HepG2 (cell line): ENCODE data around the gene ZNFX1. TPM values are rescaled to one million over a fixed set of nuclear protein-coding genes. Genes with fewer than 3 reads are reported as not detected.

ENCODE experiments used
- ATF5 ChIP-seq: sonication (generic); formaldehyde crosslinking; IDR thresholded peaks from 2 replicates; pipeline ENCODE4 v1.4.0; 2020; ENCODE audit warnings: mild to moderate bottlenecking, low read depth, missing genetic modification reagents
- BRCA1 ChIP-seq: sonication (generic); formaldehyde crosslinking; IDR thresholded peaks from 2 replicates; pipeline ENCODE4 v1.4.0; 2020; ENCODE audit warnings: missing genetic modification reagents
- CCAR2 ChIP-seq: fragments of 200-400 bp; formaldehyde crosslinking; optimal IDR thresholded peaks from 2 replicates; pipeline ENCODE3; 2018; ENCODE audit warnings: low read depth, mild to moderate bottlenecking, low read length, moderate library complexity
- ELF4 ChIP-seq: sonication (generic); formaldehyde crosslinking; IDR thresholded peaks from 2 replicates; pipeline ENCODE4 v1.5.0; 2020; ENCODE audit warnings: missing genetic modification reagents, mild to moderate bottlenecking, moderate library complexity, borderline replicate concordance
- ETV5 ChIP-seq: IDR thresholded peaks from 2 replicates; pipeline ENCODE4 v1.6.1; 2018; ENCODE audit warnings: missing biosample characterization, missing genetic modification reagents, inconsistent platforms, borderline replicate concordance
- FOXO4 ChIP-seq: sonication (generic); formaldehyde crosslinking; conservative IDR thresholded peaks from 2 replicates; pipeline ENCODE4 v1.8.1; 2023; ENCODE audit warnings: missing genetic modification reagents
- NCOA1 ChIP-seq: sonication (generic); formaldehyde crosslinking; IDR thresholded peaks from 2 replicates; pipeline ENCODE4 v1.9.0; 2021; ENCODE audit warnings: missing genetic modification reagents
- RFXAP ChIP-seq: sonication (generic); formaldehyde crosslinking; IDR thresholded peaks from 2 replicates; pipeline ENCODE4 v1.4.0; 2020; ENCODE audit warnings: missing genetic modification reagents, borderline replicate concordance
- SP1 ChIP-seq, 2 experiments: fragments of 450-650 bp in 1 of 2; sonication (generic) in 1 of 2; formaldehyde crosslinking in 1 of 2; IDR thresholded peaks; 2 replicates each; pipeline versions ENCODE4 v1.4.0 to v1.6.1; 2016 to 2020; ENCODE audit warnings: missing genetic modification reagents in 1 of 2
- TRIM22 ChIP-seq: fragments of 450-650 bp; IDR thresholded peaks from 2 replicates; pipeline ENCODE4 v1.6.1; 2017
- YY1 ChIP-seq: IDR thresholded peaks from 2 replicates; pipeline ENCODE4 v1.6.1; 2011; ENCODE audit warnings: low read length, low read depth, moderate library complexity, mild to moderate bottlenecking; ENCODE audit not compliant: insufficient read depth, insufficient replicate concordance
- ZBTB4 ChIP-seq: sonication (generic); formaldehyde crosslinking; IDR thresholded peaks from 2 replicates; pipeline ENCODE4 v1.4.0; 2020; ENCODE audit warnings: missing genetic modification reagents, mild to moderate bottlenecking, borderline replicate concordance
- ZBTB7B ChIP-seq: sonication (generic); formaldehyde crosslinking; IDR thresholded peaks from 2 replicates; pipeline ENCODE4 v1.4.0; 2020; ENCODE audit warnings: missing genetic modification reagents
- ZFP41 ChIP-seq: sonication (generic); formaldehyde crosslinking; IDR thresholded peaks from 2 replicates; pipeline ENCODE4 v1.4.0; 2020; ENCODE audit warnings: mild to moderate bottlenecking, missing genetic modification reagents, borderline replicate concordance
- ZNF512B ChIP-seq: sonication (generic); formaldehyde crosslinking; IDR thresholded peaks from 2 replicates; pipeline ENCODE4 v1.5.1; 2020; ENCODE audit warnings: missing genetic modification reagents, mild to moderate bottlenecking, borderline replicate concordance
- ZNF577 ChIP-seq: sonication (generic); formaldehyde crosslinking; IDR thresholded peaks from 2 replicates; pipeline ENCODE4 v1.4.0; 2020; ENCODE audit warnings: mild to moderate bottlenecking, low read depth, missing genetic modification reagents, borderline replicate concordance
- ZNF749 ChIP-seq: sonication (generic); formaldehyde crosslinking; IDR thresholded peaks from 2 replicates; pipeline ENCODE4 v1.8.0; 2022; ENCODE audit warnings: mild to moderate bottlenecking, missing genetic modification reagents, moderate library complexity, borderline replicate concordance
- ZNF772 ChIP-seq: sonication (generic); formaldehyde crosslinking; IDR thresholded peaks from 2 replicates; pipeline ENCODE4 v1.5.0; 2020; ENCODE audit warnings: mild to moderate bottlenecking, missing genetic modification reagents
- polyA plus RNA-seq, 8 experiments: library from polyadenylated mRNA; depleted of rRNA in 3 of 8; stranded (reverse) in 7 of 8; unstranded in 1 of 8; fragments of >200 nt; fragmentation: Illumina TruSeq in 4 of 8; extraction: Trizol in 4 of 8; gene quantifications; 2 replicates each; pipeline versions ENCODE4 v1.2.1 to v1.2.3, GENCODE V29; 2011 to 2016; ENCODE audit warnings: low read depth in 4 of 8, missing spikeins in 1 of 8, mixed read lengths in 1 of 8; ENCODE audit not compliant: insufficient read depth in 1 of 8
- total RNA-seq, 5 experiments: library from RNA; depleted of rRNA; stranded (reverse); fragments of >200 nt; fragmentation: Illumina TruSeq; extraction: Trizol; gene quantifications; 2 replicates each; pipeline ENCODE4 v1.2.3, GENCODE V29; 2016; ENCODE audit warnings: low read depth in 1 of 5

ZNFX1 gene
- total and polyA plus RNA-seq, 2 of the 13 experiments (the other 11 are each of a cell fraction or from before 2014, with no cell fraction given): 2.9 to 11.1 TPM

- no peak; the same call in 1 of the 2 replicates for TF ChIP-seq ELF4 (CRISPR knock-in tag)
- TF ChIP-seq RFXAP (CRISPR knock-in tag): no peak
- no peak for TF ChIP-seq ETV5 (CRISPR knock-in tag)
- no peak; the same call in 1 of the 2 replicates for TF ChIP-seq BRCA1 (CRISPR knock-in tag)
- TF ChIP-seq YY1: no peak
- 0 out of 2 replicates have a peak, but pooled peaks have one; percentile 86 for TF ChIP-seq FOXO4
- no peak for TF ChIP-seq ZNF772 (CRISPR knock-in tag)
- no peak for TF ChIP-seq ZFP41 (CRISPR knock-in tag)
- TF ChIP-seq SP1 (IDR thresholded peaks at IDR 0.05): no peak
- TF ChIP-seq SP1 (CRISPR knock-in tag; IDR thresholded peaks at IDR 0.05): no peak
- no peak for TF ChIP-seq ZBTB7B (CRISPR knock-in tag)
- no peak; the same call in 1 of the 2 replicates for TF ChIP-seq ZNF749 (CRISPR knock-in tag)
- no peak for TF ChIP-seq NCOA1
- TF ChIP-seq TRIM22: no peak
- no peak for TF ChIP-seq ZBTB4
- TF ChIP-seq ZNF577 (CRISPR knock-in tag): no peak; the same call in 1 of the 2 replicates
- TF ChIP-seq CCAR2: no peak
- TF ChIP-seq ATF5 (CRISPR knock-in tag): no peak; the same call in 1 of the 2 replicates
- TF ChIP-seq ZNF512B (CRISPR knock-in tag): peak; percentile 72; the same call in 1 of the 2 replicates
Observed at GRCh38 chr20:49278818-49279676, 1.2 kb upstream of the ZNFX1 start (continued).
